Neuronal stem cell (in vitro differentiated cells): ENCODE measurements around the gene CDK17.

Source experiments
- DNase-seq: peaks from one replicate; pipeline ENCODE4 v3.0.0-alpha.2; 2013; ENCODE audit warnings: low spot score
- H2AFZ ChIP-seq: one replicate; pipeline ENCODE4 v1.6.1; 2013; ENCODE audit warnings: mild to moderate bottlenecking, low read length, inconsistent platforms
- H2AK5ac ChIP-seq: 2 replicates; pipeline ENCODE4 v1.6.1; 2013; ENCODE audit warnings: low read depth, mild to moderate bottlenecking, inconsistent platforms, low read length, moderate library complexity, mixed read lengths
- H2BK120ac ChIP-seq: 2 replicates; pipeline ENCODE4 v1.6.1; 2013; ENCODE audit warnings: low read depth, mild to moderate bottlenecking, inconsistent platforms, low read length, moderate library complexity, mixed read lengths
- H2BK12ac ChIP-seq: one replicate; pipeline ENCODE4 v1.6.1; 2013; ENCODE audit warnings: low read length, inconsistent platforms
- H2BK15ac ChIP-seq: 2 replicates; pipeline ENCODE4 v1.6.1; 2013; ENCODE audit warnings: mild to moderate bottlenecking, low read length, inconsistent platforms, mixed read lengths
- H2BK5ac ChIP-seq: one replicate; pipeline ENCODE4 v1.6.1; 2013; ENCODE audit warnings: inconsistent platforms, mild to moderate bottlenecking, low read length, moderate library complexity
- H3K14ac ChIP-seq: one replicate; pipeline ENCODE4 v1.6.1; 2013; ENCODE audit warnings: low read length, inconsistent platforms
- H3K18ac ChIP-seq: 2 replicates; pipeline ENCODE4 v1.6.1; 2013; ENCODE audit warnings: low read length, inconsistent platforms
- H3K23ac ChIP-seq: 2 replicates; pipeline ENCODE4 v1.6.1; 2013; ENCODE audit warnings: low read depth, mild to moderate bottlenecking, mixed read lengths, low read length, inconsistent platforms; ENCODE audit not compliant: poor library complexity
- H3K27ac ChIP-seq: replicated peaks from 3 replicates; pipeline ENCODE4 v1.5.1; 2013; ENCODE audit warnings: low read length, inconsistent platforms
- H3K27me3 ChIP-seq, 3 experiments: 2 replicates each; pipeline ENCODE4 v1.6.1; 2013; ENCODE audit warnings: low read length in 3 of 3, mild to moderate bottlenecking in 2 of 3, inconsistent platforms in 1 of 3, low read depth in 1 of 3, mixed read lengths in 1 of 3, moderate library complexity in 1 of 3; ENCODE audit not compliant: control insufficient read depth in 3 of 3, insufficient read depth in 3 of 3
- H3K36me3 ChIP-seq, 2 donors: replicated peaks in 1 of 2; 2 replicates each; pipeline ENCODE4 v1.6.1; 2013; ENCODE audit warnings: low read length in 2 of 2; ENCODE audit not compliant: control insufficient read depth in 2 of 2, insufficient read depth in 2 of 2
- H3K4ac ChIP-seq: 2 replicates; pipeline ENCODE4 v1.6.1; 2013; ENCODE audit warnings: inconsistent platforms, mild to moderate bottlenecking, low read length, moderate library complexity
- H3K4me1 ChIP-seq, 2 donors: 1 replicate in 1 of 2; 2 replicates in 1 of 2; pipeline ENCODE4 v1.6.1; 2013; ENCODE audit warnings: low read length in 2 of 2, low read depth in 1 of 2; ENCODE audit not compliant: control insufficient read depth in 2 of 2, insufficient read depth in 1 of 2
- H3K4me2 ChIP-seq: one replicate; pipeline ENCODE4 v1.6.1; 2013; ENCODE audit warnings: mild to moderate bottlenecking, low read length, inconsistent platforms; ENCODE audit not compliant: insufficient read depth, poor library complexity, severe bottlenecking
- H3K4me3 ChIP-seq, 2 donors: 2 replicates each; pipeline ENCODE4 v1.5.1; 2013; ENCODE audit warnings: low read length in 2 of 2, mild to moderate bottlenecking in 2 of 2, inconsistent platforms in 1 of 2, moderate library complexity in 1 of 2
- H3K79me1 ChIP-seq: one replicate; pipeline ENCODE4 v1.6.1; 2013; ENCODE audit warnings: low read depth, mild to moderate bottlenecking, inconsistent platforms, low read length, moderate library complexity
- H3K9ac ChIP-seq: one replicate; pipeline ENCODE4 v1.6.1; 2013; ENCODE audit warnings: mild to moderate bottlenecking, low read depth, low read length, inconsistent platforms; ENCODE audit not compliant: poor library complexity
- H3K9me3 ChIP-seq, 2 donors: replicated peaks in 1 of 2; 2 replicates each; pipeline versions ENCODE3 to v1.6.1; 2013; ENCODE audit warnings: low read length in 2 of 2, mild to moderate bottlenecking in 2 of 2, inconsistent platforms in 1 of 2, low read depth in 1 of 2, mixed read lengths in 1 of 2, moderate library complexity in 1 of 2; ENCODE audit not compliant: control insufficient read depth in 2 of 2, insufficient read depth in 1 of 2
- H4K8ac ChIP-seq: one replicate; pipeline ENCODE4 v1.6.1; 2013; ENCODE audit warnings: low read depth, mild to moderate bottlenecking, inconsistent platforms, low read length, moderate library complexity
- H4K91ac ChIP-seq: one replicate; pipeline ENCODE4 v1.6.1; 2013; ENCODE audit warnings: low read length, low read depth, mild to moderate bottlenecking, inconsistent platforms; ENCODE audit not compliant: poor library complexity
- WGBS, 2 donors: extraction: QIAGEN DNeasy Blood & Tissue Kit; methylation state at CpG; one replicate each; pipeline ENCODE4 v1.1.7; 2013; ENCODE audit warnings: missing lambda C conversion rate in 2 of 2, mixed read lengths in 1 of 2; ENCODE audit not compliant: insufficient read length in 2 of 2, insufficient replicate concordance in 1 of 2; ENCODE audit errors: extremely low coverage in 2 of 2; 5-methylcytosine and 5-hydroxymethylcytosine counted together

The CDK17 gene

GRCh38 chr12:96250119-96250685 is 150.0 kb downstream of the CDK17 start:
- H3K27ac ChIP-seq, result no peak overlapping the region
- H3K4me2 ChIP-seq, result no peak overlapping the region
- no peaks in the 10 kb centered on the region for H3K9me3 ChIP-seq
- H3K18ac ChIP-seq, result no peak overlapping the region
- no peak overlapping the region for H3K23ac ChIP-seq
- no peak overlapping the region for H2BK120ac ChIP-seq
- H4K91ac ChIP-seq, result no peak overlapping the region
- no peak overlapping the region for H2AFZ ChIP-seq
- no peak for DNase-seq
- H3K4me1 ChIP-seq, result peaks cover 0 to 8% of the 10 kb centered on the region in 2 donors
- no peak overlapping the region for H3K9ac ChIP-seq
- no peak overlapping the region for H2BK12ac ChIP-seq
- no peak overlapping the region for H4K8ac ChIP-seq
- H2BK15ac ChIP-seq, result no peak overlapping the region
- H3K27me3 ChIP-seq, result no peaks in the 10 kb centered on the region
- peaks cover 0 to 28% of the 10 kb centered on the region in 2 donors for H3K36me3 ChIP-seq
- H2BK5ac ChIP-seq, result no peak overlapping the region
- no peaks in the 10 kb centered on the region for H3K79me1 ChIP-seq
- H3K4me3 ChIP-seq, result no peak overlapping the region
- H2AK5ac ChIP-seq, result no peak overlapping the region
- no peak overlapping the region for H3K4ac ChIP-seq
- whole genome bisulfite sequencing, 2 donors, result no CpG with 5 or more reads among the region's 7 CpGs
- H3K14ac ChIP-seq, result no peak overlapping the region

DNA sequence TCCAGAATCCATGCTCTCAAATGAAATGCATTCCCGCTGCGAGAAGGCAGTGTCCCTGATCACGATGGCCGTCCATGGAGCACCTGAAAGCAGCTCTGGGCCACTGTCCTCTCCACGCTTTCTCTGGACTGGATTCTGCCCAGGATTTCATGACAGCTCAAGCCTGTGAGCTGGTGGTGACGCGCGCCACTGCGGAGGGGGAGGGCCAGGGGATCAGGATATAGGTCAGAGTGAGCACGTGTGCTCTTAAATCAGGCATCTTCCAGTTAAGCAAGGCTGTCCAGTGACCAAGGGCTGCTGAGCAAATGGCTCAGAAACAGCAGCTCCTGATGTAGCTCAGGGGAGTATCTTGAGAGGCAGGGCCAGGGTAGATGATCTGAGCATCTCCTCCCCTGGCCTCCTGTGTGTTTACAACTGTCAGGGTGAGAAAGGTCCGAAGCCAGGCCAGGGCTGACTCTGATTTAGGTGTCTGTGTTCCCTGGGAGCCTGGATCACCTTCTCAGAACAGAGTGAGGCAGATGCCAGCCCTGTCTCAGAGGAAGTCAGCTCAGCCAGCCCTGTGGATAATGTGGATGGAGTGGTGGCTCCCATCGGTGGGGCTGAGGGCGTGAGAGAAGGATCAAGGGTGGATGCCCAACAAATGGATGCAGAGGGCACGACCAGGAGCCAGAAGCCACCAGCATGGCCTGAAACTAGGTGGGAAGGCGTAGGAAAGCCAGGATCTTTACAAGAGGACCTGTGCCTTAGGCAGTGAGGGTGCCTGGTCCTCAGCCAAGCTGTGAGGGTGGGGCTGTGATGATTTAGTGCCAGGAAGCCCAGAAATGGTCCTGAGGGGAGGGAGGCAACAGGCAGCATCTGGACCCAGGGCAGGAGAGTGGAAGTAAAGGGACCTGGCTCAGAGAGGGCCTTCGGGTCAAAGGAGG is 150.8 kb downstream of the CDK17 start:
- no peak overlapping the region for H2BK5ac ChIP-seq
- H2BK120ac ChIP-seq, result no peak overlapping the region
- H3K14ac ChIP-seq, result no peak overlapping the region
- no peak overlapping the region for H3K27ac ChIP-seq
- no peak overlapping the region for H3K9ac ChIP-seq
- no peak overlapping the region for H3K4ac ChIP-seq
- H2AFZ ChIP-seq, result no peak overlapping the region
- no peak overlapping the region for H2BK12ac ChIP-seq
- no peak overlapping the region for H2AK5ac ChIP-seq
- peak overlapping the region; percentile 13 for H3K23ac ChIP-seq
- H2BK15ac ChIP-seq, result no peak overlapping the region
- H3K36me3 ChIP-seq, result peaks cover 0 to 28% of the 10 kb centered on the region in 2 donors
- H3K79me1 ChIP-seq, result no peaks in the 10 kb centered on the region
- WGBS, 2 donors, result no CpG with 5 or more reads among the region's 16 CpGs
- peak overlapping the region; percentile 46 for H3K18ac ChIP-seq
- no peak overlapping the region for H3K4me2 ChIP-seq
- H3K4me1 ChIP-seq, result peaks cover 0 to 6% of the 10 kb centered on the region in 2 donors
- no peaks in the 10 kb centered on the region for H3K9me3 ChIP-seq
- H3K27me3 ChIP-seq, result no peaks in the 10 kb centered on the region
- DNase-seq, result no peak
- no peak overlapping the region for H4K8ac ChIP-seq
- peak overlapping the region in 1 of 2 donors; percentile 5 for H3K4me3 ChIP-seq
- no peak overlapping the region for H4K91ac ChIP-seq

GRCh38 chr12:96248136-96248931 is 151.9 kb downstream of the CDK17 start:
- Histone ChIP-seq H3K4me1 (peaks cover 0 to 6% of the 10 kb centered on the region in 2 donors), H3K36me3 (peaks cover 0 to 28% of the 10 kb centered on the region in 2 donors), H2BK15ac (no peak overlapping the region), H3K9me3 (no peaks in the 10 kb centered on the region), H2AK5ac (no peak overlapping the region), H4K8ac (no peak overlapping the region), H2BK12ac (no peak overlapping the region), H2BK120ac (no peak overlapping the region), H2AFZ (no peak overlapping the region), H3K4ac (no peak overlapping the region), H3K23ac (no peak overlapping the region), H3K9ac (no peak overlapping the region), H3K27me3 (no peaks in the 10 kb centered on the region), H3K27ac (no peak overlapping the region), H3K79me1 (no peaks in the 10 kb centered on the region), H3K18ac (no peak overlapping the region), H2BK5ac (no peak overlapping the region), H4K91ac (no peak overlapping the region), H3K4me3 (peak overlapping the region in 1 of 2 donors; percentile 17), H3K14ac (no peak overlapping the region), H3K4me2 (no peak overlapping the region)
- no peak for DNase-seq
- no CpG with 5 or more reads among the region's 17 CpGs for WGBS, 2 donors
